Esophagus muscularis mucosa (tissue), 4 donors: ENCODE measurements around the gene MRO.

Experiments used
- CTCF ChIP-seq, 3 experiments: fragments of 200-600 bp in 2 of 3; fragments of 450-650 bp in 1 of 3; sonication (generic) in 2 of 3; IDR thresholded peaks; one replicate each; pipeline ENCODE4 v1.5.1; 2017 to 2019; ENCODE audit warnings: antibody characterized with exemption in 3 of 3, mild to moderate bottlenecking in 2 of 3, moderate library complexity in 1 of 3
- EP300 ChIP-seq: sonication (generic); formaldehyde crosslinking; IDR thresholded peaks from one replicate; pipeline ENCODE4 v1.6.1; 2017; ENCODE audit warnings: antibody characterized with exemption
- POLR2A ChIP-seq: fragments of 450-650 bp; IDR thresholded peaks from one replicate; pipeline ENCODE4 v1.6.1; 2017; ENCODE audit warnings: antibody characterized with exemption, moderate library complexity, mild to moderate bottlenecking, low read depth
- POLR2AphosphoS5 ChIP-seq, 2 donors: sonication (generic); formaldehyde crosslinking; IDR thresholded peaks; one replicate each; pipeline ENCODE4 v1.6.1; 2017; ENCODE audit warnings: antibody characterized with exemption in 2 of 2

GRCh38 chr18:50776383-50776782 is 43.4 kb downstream of the MRO start:
- TF ChIP-seq POLR2A (no peak), CTCF (IDR thresholded peaks at IDR 0.05) (no peak), EP300 (no peak), POLR2AphosphoS5 (IDR thresholded peaks at IDR 0.05) (no peak)
